ENCODE results near the gene CAPZA2.

- TF ChIP-seq, protein P1, sequence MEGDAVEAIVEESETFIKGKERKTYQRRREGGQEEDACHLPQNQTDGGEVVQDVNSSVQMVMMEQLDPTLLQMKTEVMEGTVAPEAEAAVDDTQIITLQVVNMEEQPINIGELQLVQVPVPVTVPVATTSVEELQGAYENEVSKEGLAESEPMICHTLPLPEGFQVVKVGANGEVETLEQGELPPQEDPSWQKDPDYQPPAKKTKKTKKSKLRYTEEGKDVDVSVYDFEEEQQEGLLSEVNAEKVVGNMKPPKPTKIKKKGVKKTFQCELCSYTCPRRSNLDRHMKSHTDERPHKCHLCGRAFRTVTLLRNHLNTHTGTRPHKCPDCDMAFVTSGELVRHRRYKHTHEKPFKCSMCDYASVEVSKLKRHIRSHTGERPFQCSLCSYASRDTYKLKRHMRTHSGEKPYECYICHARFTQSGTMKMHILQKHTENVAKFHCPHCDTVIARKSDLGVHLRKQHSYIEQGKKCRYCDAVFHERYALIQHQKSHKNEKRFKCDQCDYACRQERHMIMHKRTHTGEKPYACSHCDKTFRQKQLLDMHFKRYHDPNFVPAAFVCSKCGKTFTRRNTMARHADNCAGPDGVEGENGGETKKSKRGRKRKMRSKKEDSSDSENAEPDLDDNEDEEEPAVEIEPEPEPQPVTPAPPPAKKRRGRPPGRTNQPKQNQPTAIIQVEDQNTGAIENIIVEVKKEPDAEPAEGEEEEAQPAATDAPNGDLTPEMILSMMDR (conservative IDR thresholded peaks at IDR 0.05; ENCODE audit: low read depth, low read length), result no peak; the same call in 1 of the 2 replicates
- TF ChIP-seq EZH2phosphoT487 (IDR thresholded peaks at IDR 0.05; ENCODE audit: borderline replicate concordance, low read length) (no peak), EZH2 (IDR thresholded peaks at IDR 0.05; ENCODE audit: low read length, unreplicated experiment) (no peak)
Observed at GRCh38 chr7:116828281-116828680, 34.1 kb upstream of the CAPZA2 start.
